HG02870 (cell line): ENCODE results near the gene TSHZ2.
"Not testable (repeated sequence)": the region's sequence is repeated elsewhere in the genome, so short reads cannot be mapped to it uniquely, and the experiment has no call there.

Source experiments
- ATAC-seq: cut with Tn5 transposase; IDR thresholded peaks from one replicate; pipeline ENCODE4 v1.9.1; 2021; ENCODE audit warnings: mild to moderate bottlenecking, moderate library complexity; ENCODE audit not compliant: unreplicated experiment

TSHZ2 gene

GRCh38 chr20:53079828-53080686 lies 107.9 kb downstream of the TSHZ2 start:
- no peak for ATAC-seq

DNA sequence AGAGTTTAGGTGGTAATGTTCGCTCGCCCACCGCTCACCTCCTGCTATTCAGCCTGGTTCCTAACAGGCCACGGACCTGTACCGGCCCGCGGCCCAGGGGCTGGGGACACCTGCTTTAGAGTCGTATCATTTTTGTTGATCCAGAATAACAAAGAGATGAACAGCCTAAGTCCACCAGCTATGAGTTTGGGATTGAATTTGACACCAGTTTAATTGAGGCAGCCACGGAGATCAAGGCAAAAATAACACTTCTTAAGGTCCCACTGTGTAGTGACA lies 108.5 kb downstream of the TSHZ2 start:
- no peak for ATAC-seq

DNA sequence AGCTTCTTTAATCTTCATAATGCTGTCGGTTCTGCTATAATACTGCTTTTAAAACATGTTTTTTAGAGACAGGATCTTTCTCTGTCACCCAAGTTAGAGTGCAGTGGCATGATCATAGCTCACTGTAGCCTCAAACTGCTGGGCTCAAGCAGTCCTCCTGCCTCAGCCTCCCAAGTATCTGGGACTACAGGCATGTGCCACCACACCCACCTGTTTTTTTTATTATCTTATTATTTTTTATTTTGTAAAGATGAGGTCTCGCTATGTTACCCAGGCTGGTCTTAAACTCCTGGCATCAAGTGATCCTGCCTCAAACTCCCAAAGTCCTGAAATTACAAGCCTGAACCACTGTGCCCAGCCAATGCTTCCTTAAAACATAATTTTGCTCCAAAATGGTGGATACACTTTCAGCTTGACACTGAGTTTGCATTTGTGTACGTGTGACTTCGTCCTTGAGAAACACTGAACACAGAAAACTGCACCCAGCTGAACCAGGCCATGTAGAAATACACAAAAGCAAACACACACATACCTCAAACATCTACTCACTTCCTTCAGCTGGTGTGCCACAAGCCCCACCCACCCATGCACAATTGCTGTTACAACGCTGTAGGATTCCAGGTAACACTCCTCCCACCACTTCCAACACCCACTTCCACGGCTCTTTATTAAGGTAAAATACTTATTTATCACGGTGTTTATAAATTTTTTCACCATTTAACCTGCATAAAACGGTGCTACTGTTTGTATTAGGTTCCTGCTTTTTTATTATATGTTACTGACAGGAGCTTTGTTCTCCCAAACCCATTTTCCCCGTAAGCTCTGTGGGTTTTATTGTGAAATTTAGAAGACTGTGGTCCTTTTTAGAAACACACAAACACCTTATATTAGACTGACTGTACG lies 109.1 kb downstream of the TSHZ2 start:
- no peak for ATAC-seq

DNA sequence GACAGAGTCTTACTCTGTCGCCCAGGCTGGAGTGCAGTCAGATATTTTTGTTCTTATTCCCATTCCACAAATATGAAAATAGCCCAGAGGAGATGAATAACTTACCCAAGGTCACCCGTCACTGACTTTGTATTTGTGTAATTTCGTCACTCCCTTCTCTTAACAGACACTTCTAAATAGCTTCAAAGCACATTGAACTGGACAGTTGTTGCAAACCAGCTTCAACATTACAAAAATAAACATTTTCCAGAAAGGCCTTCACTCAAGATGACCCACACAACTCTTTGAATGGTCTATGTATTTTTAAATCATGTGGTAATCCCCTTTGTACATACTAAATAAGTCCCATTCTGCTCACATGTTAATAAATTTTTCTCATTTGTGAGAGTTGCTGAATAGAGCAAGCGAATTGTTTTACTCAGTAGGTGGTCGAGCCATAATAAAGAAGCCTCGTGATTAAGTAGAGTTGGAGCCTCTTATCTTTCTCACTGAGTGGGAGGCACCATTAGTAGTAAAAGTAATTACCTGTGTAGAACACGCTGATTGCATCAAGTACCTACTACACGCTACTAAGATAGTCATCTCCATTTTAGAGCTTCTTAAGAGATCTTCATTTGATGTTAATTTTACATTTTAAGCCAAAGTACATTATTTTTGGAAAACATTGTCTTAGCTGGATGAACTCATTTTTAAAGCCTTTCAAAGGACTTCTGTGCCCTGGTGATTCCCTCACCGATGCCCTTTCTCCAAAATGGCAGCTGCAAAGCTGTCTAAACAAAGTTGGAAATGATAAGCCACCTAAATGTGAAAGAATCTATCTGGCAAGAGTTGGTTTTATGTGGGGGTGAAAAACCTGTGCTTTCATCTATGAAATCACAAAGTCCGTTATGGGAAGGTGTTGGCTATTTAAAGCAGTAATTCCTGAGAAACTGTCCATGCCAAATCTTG lies 110.0 kb downstream of the TSHZ2 start:
- no peak for ATAC-seq

- ATAC-seq = no peak
Measured at GRCh38 chr20:53083411-53083810, 111.3 kb downstream of the TSHZ2 start.

GRCh38 chr20:53084408-53084997 lies 112.3 kb downstream of the TSHZ2 start:
- no peak for ATAC-seq

DNA sequence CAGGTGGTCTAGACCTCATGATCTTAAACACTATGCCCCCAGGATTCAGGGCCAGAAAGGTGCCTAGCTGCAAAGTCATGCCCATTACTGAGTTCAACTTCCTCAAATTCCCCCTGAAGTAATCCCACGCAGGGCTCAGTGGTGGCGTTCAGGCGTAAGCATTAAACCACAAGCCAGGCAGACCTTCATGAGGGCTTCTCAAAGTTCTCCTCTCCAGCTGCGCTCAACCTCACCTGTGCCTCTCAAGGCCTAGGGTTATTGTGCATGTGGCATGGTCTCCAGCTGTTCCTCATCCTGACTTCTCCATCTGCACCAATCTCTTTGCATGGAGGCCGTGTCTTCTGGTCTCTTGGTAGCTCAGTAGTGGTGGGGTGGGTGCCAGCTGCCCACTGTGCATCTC lies 113.6 kb downstream of the TSHZ2 start:
- no peak for ATAC-seq

DNA sequence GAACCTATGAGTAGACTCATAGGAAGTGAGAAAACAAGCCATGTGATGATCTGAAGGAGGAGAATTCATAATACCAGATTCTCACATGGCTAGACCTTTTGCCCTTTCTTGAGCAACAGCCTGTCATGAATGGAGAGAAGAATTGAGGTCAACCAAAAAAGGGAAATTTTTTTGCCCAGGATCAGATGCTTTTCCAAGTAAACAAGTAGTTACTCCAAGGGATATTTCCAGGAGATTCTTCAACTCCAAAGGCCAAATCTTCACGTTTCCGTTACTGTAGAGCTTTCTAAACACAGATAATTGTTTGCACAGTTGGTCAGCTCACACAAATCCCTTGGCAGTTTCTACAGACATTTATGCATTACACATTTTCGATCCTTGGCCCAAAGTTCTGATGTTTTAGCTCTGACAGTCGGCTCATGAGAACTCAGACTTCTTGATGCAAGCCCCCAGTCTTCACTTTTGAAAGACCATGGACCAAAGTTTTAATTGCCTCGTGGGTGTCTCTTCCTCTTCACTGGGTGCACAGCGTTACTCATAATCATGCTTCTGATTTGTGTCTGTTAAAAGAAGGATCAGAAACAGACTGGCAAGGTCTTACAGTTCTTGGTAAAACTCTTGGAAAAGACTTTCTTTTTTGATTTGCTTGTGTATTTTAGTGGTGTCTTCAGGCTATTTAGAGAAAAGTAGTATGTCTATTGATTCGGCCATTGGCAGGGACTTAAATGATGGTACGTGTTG lies 115.0 kb downstream of the TSHZ2 start:
- no peak for ATAC-seq

DNA sequence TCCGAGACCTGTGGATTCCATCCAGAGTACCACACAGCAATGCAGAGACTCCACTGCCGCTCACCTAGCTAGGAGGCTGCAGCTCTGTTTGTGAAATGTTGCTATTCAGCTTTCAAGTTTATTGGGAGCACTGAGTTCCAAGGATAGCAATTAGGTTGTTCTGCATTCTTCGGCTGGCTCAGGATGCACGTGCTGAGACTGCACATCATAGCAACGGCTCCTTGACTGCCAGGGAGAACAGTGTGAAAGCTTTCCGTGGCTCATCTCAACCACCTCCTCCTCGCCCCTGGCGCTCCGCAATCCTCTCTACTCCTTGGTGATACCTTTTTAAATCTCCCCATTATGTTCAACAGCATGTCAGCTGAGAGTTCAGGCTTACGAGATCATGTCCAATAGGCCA lies 116.6 kb downstream of the TSHZ2 start:
- no peak for ATAC-seq

DNA sequence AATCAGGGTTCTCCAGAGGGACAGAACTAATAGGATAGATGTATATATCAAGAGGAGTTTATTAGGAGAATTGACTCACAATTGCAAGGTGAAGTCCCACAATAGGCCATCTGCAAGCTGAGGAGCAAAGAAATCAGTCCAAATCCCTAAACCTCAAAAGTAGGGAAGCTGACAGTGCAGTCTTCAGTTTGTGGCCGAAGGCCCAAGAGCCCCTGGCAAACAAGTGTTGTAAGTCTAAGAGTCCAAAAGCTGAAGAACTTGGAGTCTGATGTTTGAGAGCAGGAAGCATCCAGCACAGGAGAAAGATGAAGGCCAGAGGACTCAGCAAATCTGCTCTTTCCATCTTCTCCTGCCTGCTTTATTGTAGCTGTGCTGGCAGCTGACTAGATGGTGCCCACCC lies 117.7 kb downstream of the TSHZ2 start:
- ATAC-seq = not testable (repeated sequence)

- no peak for ATAC-seq
Measured at GRCh38 chr20:53091789-53092188, 119.6 kb downstream of the TSHZ2 start.

DNA sequence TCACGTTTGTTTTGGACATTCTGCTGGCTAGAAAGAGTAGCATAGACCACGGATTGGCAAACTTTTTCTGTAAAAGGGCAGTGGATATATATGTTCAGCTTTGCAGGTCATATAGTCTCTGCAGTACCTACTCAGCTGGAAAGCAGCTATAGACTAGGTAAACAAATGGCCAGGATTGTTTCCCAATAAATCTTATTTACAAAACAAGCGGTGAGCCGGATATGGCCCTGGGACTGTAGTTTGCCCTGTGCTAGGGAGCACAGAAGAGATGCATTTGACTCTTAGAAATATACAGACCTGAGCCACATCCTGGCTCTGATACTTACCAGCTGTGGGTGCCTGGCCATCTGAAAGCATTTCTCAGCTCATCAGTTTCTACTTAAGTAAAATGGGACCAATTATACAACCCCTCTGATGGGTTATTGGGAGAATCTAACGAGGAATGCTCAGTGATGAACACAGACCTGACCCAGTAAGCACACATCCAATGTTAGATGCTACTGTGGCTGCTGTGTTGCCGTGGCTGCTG lies 120.7 kb downstream of the TSHZ2 start:
- no peak for ATAC-seq

DNA sequence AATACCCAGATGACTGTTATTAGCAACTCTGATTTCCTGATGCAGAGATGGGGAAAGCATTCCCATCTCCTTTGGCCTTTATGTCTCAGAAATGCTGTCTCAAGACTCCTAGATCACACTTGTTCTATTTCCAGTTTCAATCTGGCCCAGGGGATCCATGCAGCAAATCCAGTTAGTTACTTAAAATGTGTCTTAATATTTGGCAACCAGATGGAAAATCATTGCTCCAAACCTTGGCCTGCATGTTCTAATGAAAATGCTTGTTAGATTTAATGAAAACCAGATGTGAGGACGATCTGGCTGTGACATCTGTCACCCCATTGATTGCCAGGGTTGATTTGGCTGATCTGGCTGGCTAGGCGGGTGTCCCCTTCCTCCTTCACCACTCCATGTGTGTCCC lies 125.2 kb downstream of the TSHZ2 start:
- no peak for ATAC-seq

DNA sequence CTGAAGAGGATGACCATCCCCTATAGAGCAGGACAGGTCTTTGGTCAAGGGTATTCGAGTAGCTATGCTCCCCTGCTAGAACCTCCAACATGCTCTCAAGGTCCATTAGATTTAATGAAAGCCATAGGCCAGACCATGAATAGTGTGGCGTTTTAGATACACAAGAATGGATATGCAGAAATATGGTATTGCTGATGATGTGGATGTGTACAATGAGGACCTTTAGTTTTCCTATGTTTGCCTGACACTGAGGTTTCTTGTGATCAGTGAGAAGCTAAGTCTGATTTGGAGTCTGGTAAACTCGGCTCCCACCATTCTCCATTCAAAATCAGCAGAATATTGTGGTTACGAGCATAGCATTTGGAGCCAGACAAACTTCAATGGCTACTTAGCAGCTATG lies 125.6 kb downstream of the TSHZ2 start:
- no peak for ATAC-seq

DNA sequence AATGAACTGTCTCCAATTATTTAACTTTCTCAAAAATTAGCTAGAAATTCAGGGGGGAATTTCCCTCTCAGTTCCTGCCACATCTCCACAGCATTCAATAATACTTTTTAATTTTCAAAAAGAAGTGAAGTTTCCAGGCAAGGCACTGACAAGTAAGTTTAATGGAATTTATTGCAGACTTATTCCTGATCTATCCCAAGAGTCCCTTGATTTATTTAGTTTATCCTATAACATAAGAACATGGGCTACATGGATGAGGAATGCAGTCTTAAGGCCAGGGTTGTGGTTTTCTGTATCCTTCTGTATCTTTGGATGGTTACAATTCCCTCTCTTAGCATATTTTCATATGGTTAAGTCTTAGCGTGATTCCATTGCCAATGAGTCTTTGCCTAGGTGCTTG lies 126.5 kb downstream of the TSHZ2 start:
- no peak for ATAC-seq

DNA sequence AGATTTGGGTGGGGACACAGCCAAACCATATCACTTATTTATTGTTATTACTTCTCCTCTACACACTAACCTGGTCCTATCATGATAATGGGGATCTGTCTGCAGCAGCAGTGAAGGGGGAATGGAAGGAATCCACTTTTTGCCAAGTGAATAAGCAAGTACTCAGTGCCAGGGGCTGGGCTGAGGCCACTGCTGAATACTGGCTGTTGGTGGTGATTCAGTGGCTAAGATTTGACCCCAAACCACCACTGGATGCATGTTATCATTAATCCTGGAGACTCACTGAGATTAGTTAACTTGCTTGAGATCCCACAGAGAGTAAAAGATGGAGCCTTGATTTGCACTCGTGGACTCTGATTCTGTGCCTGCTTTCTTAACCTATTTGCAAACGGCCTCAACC lies 127.7 kb downstream of the TSHZ2 start:
- no peak for ATAC-seq

GRCh38 chr20:53100476-53100911 lies 128.3 kb downstream of the TSHZ2 start:
- no peak for ATAC-seq

- no peak for ATAC-seq
Measured at GRCh38 chr20:53101992-53102760, 130.0 kb downstream of the TSHZ2 start.

- ATAC-seq = no peak
Measured at GRCh38 chr20:53103124-53103523, 131.0 kb downstream of the TSHZ2 start.
